WI38 (cell line): ENCODE measurements around the gene CCL23.

Experiments
- H3K4me3 ChIP-seq: 2 replicates; pipeline ENCODE4 v1.5.1; 2011; ENCODE audit warnings: low read depth, mild to moderate bottlenecking, control low read depth, low read length
- CTCF ChIP-seq: IDR thresholded peaks from 2 replicates; pipeline ENCODE4 v1.5.1; 2012; ENCODE audit warnings: low read depth, mild to moderate bottlenecking, control low read depth, low read length

The CCL23 gene

GRCh38 chr17:36017799-36018198, at the start of gene CCL23:
Gene CCL23, minus strand, starts transcription at chr17:36017972. Its CDS starts 75 bp downstream, at chr17:36017897.
- TF ChIP-seq CTCF: no peak
- H3K4me3 ChIP-seq: no peak within 1 kb of the TSS

GRCh38 chr17:36066365-36066985, 48.7 kb upstream of the CCL23 start:
- H3K4me3 ChIP-seq: no peak overlapping the region
- TF ChIP-seq CTCF: no peak

- no peak for TF ChIP-seq CTCF
- no peak within 1 kb of the TSS for H3K4me3 ChIP-seq
Observed at GRCh38 chr17:36063786-36064541, 46.2 kb upstream of the CCL23 start, which contains the start of gene CCL18. Gene CCL18, plus strand, starts transcription at chr17:36064272. Its CDS starts 71 bp downstream, at chr17:36064343.

GRCh38 chr17:36060816-36061215, 43.0 kb upstream of the CCL23 start:
- no peak overlapping the region for H3K4me3 ChIP-seq
- no peak for TF ChIP-seq CTCF

- no peak overlapping the region for H3K4me3 ChIP-seq
Observed at GRCh38 chr17:36059406-36059805, 41.6 kb upstream of the CCL23 start.

GRCh38 chr17:36057911-36058310, 40.1 kb upstream of the CCL23 start:
- no peak overlapping the region for H3K4me3 ChIP-seq
- no peak for TF ChIP-seq CTCF

More at GRCh38 chr17:36059406-36059805, 41.6 kb upstream of the CCL23 start:
- TF ChIP-seq CTCF: no peak

GRCh38 chr17:36055921-36056520, 38.2 kb upstream of the CCL23 start:
- H3K4me3 ChIP-seq: no peak overlapping the region
- TF ChIP-seq CTCF: no peak
